ENCODE data around the gene GCK.

Gene GCK

DNA sequence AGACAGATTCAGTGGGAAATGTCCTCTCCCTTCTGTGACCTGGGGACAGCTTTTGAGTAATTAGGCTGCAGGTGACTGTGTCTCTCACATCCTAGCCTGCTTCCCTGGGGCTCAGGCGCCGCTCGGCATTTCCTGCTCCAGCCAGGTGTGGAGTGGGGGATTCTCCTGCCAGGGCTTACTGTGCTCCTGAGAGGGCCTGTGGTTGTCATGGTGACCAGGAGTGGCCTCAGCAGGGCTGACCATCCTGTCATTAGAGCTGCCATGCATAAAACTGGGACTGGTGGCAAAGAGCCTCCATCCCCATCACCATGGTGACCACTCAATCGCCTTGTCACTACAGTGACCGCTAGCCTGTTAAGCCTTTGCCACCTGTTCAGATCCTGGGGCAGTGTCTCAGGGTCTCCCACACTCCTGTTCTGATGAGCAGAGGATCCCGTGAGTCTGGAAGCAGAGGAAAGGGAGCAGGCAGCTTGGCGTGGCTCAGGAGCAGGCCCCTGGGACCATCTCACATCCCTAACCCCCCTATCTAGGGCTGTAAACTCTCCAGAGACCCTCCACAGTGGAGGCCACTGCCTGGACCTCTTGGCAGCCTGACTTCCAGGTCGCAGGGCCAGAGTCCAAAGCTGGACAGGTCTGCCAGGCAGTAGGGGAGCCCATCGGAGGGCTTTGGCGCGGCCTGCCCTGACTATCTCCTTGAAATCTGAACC lies at the start of gene GCK:
Gene GCK, minus strand, starts transcription at position 154 of the 707 bp plus-strand sequence. CDS start 486 bp downstream, outside the sequence.
- no peak for DNase-seq

DNA sequence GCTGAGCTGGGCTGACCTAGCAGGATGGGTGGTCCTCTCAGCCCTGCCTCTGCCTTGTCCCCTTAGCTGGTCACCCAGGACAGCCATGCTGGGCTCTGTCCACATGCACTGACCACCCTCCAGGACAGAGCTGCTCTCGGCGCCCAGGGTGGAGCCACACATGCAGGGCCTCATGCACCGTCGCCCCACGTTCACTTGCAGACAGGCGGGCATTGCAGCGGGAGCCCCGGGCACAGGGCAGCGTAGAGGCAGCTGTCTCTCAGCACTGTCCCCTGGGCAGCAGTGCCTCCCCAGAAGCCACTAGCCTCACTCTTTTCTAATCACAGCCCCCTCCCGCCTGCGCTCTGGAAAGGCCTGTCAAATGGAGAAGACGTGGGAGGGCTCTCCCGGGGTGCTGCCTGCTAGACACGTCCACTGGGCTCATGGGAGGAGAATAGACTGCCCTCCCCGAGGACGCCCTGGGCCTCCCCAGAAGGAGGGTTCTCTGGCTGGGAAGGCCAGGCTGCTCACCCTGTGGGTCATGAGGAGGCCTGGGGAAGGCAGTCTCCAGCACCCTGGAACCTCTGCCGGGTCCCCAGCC lies 49.0 kb upstream of the GCK start:
- DNase-seq: no peak

DNA sequence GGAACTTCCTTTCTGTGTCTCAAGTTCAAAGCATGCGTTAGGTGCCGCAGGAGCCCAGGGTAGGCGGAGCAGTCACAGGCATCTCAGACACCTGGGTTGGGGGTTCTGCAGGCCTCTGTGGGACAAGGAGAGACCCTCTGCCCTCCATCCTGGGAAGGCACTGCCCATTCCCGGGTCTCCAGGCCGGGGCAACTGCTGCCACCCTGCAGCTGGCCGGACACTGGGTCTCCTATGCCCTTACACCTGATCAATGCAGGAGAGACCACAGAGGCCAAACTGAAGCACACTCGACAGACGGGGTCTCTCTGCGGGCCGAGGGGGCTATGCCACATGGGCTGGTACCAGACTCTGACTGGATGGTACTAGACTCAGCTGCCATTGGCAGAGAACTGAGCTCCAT lies 48.5 kb upstream of the GCK start:
- DNase-seq: no peak

DNA sequence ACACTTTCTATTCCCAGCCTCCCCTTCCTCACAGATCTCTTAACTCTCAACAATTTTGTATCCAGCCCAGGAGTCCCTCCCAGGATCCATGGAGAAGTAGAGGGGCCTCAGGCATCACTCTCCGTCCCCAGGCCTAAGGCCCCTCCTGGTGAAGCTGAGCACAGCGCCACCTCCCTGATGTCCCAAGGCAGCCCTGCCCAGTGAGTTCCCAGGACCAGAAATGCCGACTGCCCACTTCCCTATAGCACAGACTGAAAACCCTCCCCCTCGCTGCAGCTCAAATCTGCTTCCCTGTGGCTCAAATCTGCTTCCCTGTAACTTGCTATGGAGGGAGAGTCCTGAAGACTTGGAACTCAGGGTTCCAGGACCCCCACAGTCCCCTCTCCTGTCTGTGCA lies 47.1 kb upstream of the GCK start:
- no peak for DNase-seq

DNA sequence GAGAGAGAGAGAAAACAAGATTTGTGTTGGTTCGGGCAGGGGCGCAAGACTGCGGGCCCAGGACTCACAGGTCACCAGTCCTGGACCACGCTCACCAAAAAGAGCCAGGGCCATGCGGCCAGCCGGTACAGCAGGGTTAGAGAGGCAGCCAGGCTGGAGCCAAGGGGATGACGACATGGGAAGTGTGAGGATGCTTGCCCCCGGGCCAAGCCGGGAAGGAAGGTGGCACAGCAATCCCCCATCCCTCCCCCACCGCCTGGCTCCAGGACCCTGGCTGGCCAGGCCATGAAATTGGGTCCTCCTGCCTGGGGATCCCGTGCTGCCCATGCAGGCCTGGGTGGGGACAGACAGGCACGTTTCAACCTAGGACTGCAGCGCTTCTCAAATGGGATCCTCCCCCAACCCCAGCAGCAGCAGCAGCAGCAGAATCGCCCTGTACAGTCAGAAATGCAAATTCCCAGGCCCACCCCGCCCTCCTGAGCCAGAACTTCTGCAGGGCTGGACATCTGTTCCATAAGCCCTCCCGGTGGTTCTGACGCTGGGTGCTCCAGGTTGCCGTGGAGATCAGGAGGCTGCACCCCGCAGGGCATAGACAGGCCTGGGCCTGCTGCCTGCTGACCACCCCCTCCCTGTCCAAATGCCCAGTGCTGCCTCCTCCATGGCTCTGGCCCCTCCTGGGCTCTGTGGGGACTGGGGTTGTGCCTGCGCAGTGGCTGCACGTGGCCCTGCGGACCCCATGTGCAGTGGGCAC lies 46.5 kb upstream of the GCK start:
- no peak for DNase-seq

DNA sequence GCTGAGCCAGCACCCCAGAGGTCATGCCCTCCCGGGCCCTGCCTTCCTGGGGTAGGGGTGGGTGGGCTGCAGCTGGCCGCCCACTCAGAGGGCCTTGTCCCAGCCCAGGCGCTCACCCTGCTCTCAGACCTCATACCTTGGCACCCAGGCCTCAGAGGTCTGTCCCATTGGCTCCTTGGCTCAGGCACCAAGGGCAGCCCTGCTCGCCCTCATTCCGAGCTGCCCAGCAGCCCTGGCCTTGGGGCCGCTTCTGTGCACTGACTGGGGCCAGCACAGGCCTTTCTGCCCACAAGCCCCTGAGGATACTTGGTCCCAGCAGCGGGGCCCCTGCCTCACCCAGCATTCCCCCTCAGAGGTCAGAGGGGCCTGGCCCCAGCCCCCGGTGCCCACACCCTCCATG lies 45.8 kb upstream of the GCK start:
- DNase-seq: no peak

DNA sequence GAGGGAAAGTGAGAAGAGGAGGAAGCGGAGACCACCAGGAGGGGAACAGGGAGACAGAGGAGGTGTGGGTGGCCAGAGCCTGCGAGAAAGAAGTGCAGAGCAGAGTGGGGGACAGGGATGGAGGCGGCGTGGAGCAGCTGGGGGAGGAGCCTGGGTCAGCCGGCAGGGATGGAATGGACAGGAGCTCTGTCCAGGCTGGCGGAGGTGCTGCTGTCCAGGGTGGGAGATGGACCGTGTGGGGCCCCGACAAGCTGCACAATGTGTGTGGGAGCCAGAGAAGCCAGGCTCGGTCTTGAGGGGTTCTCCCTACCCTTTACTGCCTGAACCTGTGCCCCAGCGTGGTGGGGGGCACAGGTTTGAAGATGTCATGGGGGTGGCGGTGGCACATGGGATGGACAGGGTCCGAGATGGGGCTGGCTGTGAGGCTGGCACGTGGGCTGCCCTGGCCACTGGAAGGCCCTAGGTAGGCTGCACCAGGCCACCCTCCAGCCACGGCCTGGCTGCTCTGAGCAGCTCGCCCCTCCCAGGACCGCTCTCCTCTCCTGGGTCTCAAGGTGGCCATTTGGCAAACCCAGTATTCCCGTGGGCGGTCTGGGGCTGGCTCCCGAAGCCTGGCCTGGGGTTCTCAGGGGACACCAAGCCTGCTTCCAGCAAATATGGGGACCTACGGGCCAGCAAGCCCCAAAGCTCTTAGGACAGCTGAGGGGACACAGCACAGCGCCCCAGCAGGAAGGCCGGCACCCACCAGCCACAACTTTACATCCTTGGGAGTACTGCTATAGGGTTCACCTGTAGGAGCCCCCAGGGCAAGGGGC lies 43.9 kb upstream of the GCK start:
- no peak for DNase-seq

DNA sequence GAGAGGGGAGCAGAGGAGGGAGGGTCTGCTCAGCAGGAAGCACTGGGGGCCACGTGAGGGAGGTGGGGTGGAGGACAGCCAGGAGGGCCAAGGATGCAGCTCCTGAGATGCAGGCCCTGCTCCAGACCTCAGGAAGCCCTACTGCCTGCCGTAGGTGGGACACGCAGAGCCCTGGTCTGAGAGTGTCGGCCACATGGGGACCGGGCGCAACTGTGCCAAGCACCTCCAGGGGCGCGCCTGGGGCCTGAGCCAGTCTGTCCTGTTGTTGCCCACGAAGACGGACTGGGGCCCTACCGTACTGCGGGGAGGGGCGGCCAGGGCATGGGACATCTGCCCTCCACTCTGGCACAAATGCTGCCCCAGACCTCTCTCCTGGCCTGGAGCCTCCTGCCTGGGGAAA lies 43.2 kb upstream of the GCK start:
- no peak for DNase-seq

DNA sequence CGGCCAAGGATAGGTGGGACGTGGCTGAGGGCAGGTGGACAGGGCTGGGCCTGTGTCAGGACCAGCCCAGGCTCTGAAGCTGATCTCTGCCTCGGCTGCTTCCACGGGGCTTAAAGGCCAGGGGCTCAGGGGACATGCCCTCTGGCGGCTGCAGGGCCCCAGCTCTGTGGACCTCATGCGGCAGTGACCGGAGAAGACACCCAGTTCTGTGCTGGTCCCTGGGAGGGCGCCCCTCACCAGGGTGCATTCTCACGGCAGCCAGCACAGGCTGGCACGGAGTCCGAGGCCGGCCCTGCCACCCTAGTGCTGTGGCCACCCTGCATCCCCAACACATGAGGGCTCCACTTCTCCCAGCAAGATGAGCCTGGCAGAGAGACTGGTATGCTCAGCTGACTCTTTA lies 41.8 kb upstream of the GCK start:
- no peak for DNase-seq

DNA sequence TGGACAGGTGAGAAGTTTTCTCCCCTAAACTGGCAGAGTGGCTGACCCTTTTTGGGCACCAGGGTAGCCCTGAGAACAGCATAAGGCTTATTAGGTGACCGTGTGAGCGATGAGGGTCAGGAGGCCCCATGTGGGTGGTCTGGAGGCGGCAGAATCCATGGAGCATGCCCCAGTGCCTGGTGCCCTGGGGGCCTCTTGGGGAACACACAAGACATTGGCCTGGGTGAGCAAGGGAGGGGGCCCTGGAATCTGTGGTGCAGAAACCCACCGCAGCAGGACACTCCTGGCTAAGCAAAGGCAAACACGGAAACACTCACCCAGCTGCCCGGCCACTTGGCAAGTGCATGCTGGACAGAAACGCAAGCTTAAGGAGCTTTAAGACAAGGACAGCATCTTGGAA lies 41.0 kb upstream of the GCK start:
- DNase-seq: no peak

DNA sequence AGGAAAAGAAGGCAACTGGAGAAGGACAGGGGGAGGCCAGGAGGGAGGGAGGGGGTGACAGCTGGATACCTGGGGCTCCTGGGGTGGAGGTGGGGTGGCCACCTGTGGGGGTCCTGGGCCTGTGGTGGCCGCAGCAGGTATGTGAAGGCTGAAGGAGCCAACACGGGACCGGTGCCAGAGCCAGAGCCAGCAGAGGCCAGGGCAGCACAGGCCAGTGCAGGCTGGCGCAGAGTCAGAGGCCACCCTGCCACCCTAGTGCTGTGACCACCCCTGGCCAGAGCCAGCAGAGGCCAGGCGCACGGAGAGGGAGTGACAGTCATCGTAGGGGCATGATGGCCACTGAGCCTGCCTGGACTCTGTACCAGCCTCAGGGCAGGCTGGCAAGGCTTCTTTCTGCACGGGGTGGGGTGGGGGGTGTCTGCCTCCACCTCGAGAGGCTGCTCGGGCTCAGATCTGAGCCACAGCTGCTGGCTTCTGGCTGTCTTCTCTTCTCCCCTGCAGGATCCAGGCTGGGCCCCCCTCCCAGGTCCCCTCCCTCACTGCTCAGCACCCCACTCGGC lies 40.4 kb upstream of the GCK start:
- no peak for DNase-seq

DNA sequence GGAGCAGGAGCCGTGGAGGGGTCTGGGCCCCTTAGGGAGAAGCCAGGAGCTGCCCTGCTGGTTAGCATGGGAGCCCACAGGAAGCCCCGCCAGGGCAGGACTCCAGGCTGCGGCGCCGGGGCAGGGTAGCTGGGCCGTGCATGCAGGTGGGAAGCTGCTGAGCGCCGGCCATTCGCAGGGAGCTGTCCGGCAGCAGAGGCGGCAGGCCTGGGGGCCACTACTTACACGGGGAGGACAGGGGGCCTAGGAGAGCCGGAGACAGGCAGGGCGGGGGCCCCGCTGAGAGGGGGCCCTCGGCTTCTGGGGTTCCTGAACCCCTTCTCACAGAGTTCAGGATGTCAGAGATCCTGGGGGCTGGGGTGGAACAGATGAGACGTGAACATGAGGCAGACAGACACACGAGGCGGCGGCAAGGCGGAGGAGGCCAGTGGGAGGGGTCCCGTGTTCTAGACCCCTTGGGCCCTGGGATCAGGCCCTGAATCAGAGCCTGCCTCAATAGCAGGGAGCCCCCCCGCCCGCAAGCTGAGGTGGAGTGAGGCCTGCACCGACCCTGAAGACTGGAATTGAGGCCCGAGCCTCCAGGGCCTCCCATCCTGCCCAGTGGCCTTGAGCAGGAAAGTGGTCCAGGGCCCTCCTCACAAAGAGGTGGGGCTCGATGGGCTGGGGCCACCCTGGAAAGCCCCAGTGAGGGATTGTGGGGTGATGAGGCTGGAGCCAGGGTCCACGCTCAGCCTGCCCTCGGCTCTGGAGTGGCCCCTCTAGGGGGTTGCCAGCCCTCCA lies 39.5 kb upstream of the GCK start:
- DNase-seq: no peak

DNA sequence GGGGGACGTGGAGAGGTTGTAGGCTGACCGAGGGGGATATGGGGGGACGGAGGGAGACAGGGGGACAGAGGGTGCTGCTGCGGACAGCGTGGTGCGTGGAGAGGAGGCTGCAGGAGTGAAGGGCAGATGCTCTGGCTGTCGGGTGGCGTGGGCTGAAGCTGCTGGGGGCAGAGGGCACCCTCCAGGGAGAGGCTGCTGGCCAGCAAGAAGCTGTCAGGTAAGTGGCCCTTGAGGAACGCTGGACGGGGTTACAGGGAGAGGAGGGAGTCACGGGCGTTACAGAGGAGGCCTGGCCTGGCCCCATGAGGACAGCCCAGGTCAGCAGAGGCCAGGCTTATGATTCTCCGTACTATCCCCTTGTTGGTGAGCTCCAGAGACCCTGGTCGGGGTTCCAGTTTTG lies 38.7 kb upstream of the GCK start:
- no peak for DNase-seq

DNA sequence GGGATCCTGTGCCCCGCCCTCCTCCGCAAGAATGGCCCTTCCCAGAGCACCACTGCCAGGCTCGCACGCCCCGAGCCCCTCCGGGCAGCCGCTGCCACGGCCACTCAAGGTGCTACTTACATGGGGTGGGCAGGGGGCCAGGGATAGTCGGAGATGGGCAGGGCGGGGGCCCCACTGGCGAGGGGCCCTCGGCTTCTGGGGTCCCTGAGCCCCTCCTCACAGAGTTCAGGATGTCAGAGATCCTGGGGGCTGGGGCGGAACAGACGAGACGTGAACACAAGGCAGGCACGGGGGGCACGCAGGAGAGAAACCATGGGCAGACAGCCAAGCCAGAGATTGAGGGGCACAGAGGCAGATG lies 37.1 kb upstream of the GCK start:
- no peak for DNase-seq

DNA sequence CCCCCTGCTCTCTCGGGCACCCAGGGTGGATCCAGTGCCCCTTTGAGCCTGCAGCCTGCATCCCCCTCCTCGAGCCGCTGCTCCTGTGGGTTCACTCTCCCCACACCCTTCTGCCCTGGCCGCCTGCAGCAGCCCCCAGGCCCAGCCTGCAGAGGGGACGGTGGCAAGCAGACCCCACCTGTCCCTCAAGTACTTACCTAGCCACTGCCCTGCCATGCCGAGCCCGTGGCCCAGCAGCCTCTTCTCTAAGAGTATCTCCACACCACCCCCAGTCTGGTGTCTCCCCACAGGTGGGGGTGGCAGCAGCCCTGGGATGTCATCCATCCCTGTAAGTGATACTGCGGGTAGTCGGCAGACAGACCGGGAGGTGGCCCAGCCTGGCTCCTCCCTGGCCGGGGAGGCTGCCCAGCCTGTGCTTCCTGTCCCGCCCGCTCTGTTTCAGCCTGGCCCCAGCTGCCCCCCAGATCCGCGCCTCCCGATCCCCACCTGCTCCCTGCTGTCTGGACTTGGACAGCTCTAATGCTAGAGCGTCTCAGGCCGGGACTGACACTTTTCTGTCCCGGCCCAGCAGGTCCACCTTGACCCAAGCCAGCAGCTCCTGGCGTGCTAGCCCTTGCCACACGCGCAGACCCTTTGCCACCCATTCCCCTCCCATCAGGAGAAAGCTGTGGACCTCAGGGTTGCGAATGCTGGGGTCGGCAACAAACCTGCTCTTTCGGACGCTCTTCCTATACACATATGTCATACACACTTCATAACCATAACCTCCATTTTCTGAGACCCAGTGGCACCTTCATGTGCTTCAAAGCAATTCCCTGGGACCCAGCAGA lies 36.5 kb upstream of the GCK start:
- no peak for DNase-seq

DNA sequence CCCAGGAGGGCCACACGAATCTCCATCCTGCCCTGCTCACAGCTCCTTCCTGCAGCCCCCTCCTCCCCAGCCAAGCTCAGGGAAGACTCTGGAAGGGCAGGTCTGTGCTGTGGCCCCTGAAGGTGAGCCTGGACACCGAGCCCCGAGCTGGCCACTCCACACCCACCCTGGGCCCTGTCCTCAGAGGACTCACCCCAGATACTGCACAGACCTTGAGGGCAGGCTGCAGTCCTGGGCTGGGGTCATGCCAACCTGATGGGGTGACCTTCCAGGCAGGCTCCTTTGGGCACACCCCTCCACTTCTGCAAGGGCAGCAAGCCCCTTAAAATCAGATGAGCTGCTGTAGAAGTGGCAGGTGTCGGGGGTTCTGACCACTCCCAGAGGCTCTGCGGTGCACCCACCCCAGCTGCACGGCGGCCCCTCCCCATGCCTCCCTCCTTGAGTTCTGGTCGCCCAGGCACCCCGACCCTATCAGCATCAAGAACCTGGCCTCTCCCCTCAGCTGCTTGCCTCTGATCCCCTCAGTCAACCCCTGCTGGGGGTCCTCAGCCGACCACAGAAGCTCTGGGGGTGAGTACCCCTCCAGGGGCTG lies 35.8 kb upstream of the GCK start:
- no peak for DNase-seq

DNA sequence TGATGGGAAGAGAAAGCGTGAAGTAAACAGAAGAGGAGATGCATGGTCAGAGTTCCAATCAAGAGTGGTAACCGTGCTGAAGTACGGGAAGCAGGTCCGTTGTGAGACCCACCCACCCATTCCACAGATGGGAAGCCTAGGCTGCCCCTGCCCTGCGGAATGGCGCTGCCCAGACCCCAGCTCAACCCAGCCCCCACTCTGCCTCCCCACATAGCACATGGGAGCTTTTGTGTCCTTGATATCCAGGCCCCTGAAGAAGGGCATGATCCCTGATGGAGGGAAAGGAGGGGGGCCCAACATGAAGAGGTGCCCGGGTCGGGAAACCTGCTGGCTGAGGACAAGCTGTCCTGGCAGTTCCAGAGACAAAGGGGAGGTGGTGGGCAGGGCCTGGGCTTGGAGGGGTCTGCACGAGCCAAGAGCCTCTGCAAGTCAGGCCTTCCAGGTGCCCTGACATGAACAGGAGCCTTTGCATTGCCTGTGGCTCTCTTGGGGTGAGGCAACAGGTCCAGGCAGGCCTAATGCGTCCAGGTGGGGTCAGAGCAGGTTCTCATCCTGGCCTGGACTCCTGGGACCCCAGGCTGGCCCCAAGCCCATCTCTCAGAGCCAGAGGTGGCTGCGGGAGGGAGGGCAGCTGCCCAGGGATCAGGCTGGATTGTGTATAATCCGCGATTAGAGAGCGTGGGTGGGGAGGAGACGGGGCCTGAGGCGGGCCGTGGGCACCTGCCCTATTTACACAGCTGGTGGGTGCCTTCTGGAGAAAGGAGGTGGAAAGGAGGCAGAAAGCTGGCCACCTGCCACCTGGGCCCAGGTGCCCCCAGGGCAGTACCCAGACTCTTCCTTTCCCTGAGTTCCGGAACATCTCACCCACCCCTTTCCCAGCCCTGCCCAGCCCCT lies 35.1 kb upstream of the GCK start:
- DNase-seq: no peak

DNA sequence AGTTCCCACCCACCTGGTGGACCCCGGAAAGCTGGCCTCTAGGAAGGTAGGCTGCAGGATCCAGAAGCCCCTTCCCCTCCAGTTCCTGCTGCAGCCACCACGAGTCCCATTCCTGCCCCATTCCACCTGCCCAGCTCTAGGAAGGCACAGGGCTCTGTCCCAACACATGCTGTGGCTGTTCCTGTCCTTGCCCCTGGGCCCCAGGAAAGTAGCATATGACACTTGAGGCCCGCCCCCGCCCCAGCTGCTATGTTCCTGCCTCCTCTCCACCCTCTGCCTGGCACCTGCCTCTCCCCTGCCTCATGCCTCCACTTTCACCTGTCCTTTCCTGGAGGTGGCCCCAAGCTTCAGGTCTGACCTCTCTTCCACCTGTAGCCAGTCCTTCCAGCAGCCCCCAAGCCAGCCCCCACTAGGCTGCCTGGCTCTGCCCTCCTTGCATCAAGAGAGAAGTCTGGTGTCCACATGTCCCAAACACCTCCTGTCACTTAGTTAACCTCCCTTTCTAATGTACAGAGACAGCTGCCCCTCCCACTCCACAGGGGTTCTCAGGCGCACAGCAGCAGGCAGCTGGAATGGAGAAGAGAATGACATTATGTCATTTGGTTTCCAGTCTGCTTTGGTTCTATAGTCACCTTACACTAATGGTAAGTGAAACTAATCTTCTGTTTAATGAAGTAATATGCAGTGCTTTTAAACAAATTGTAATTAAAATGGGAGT lies 34.3 kb upstream of the GCK start:
- DNase-seq: no peak

DNA sequence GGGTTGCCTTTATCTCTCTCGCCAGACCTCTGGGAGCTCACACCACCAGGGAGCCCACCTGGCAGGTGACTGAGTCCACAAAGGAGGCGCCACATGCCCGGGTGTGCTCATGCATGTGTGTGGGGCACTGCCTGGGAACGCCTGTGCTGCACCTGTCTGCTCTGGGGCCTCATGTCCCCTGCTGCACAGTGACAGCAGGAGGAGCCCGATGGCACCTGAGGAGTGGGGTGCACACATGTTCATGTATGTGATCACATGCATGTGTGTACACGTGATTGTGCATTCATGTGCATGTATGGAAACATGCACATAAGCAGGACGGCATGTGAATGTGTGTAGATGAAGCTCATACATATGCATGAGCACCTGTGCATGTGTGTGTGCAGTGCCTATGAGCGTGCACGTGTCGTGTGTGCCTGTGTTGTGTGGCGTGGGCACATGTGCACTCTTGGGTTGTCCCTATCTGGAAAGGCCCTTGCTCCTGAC lies 33.6 kb upstream of the GCK start:
- DNase-seq: no peak

Data from CD4-positive, alpha-beta T cell treated with Interleukin-4 for 1 hour (primary cell).